Measurements from ENCODE around the gene PTPRN2. TPM values are rescaled to one million over a fixed set of nuclear protein-coding genes. Genes with fewer than 3 reads are reported as not detected.
"Not testable (repeated sequence)": the region's sequence is repeated elsewhere in the genome, so short reads cannot be mapped to it uniquely, and the experiment has no call there.

PTPRN2 gene
- total and polyA plus RNA-seq, 4 experiments from 2014 or later: 1.7 to 2.6 (median 1.9) TPM

- CTCF ChIA-PET (ENCODE audit: partially characterized antibody): no interaction called here
- H3K36me3 Mint-ChIP-seq: no peaks in the 10 kb centered on the region
Observed at GRCh38 chr7:158461824-158462223, 125.8 kb downstream of the PTPRN2 start.

GRCh38 chr7:158460665-158461064, 127.0 kb downstream of the PTPRN2 start:
- H3K27me3 ChIP-seq (ENCODE audit: insufficient read depth, low read length): no peaks in the 10 kb centered on the region
- H3K4me3 Mint-ChIP-seq: no peak overlapping the region
- peaks cover 2 to 10% (median 4%) of the 10 kb centered on the region in 8 donors for H3K9me3 Mint-ChIP-seq
- H3K36me3 Mint-ChIP-seq: no peaks in the 10 kb centered on the region
- H3K27me3 Mint-ChIP-seq: no peaks in the 10 kb centered on the region
- no peak overlapping the region for H3K27ac ChIP-seq (ENCODE audit: low read depth, low read length)
- DNase-seq: no peak
- H3K4me1 Mint-ChIP-seq: peaks cover 0 to 2% (median 0%) of the 10 kb centered on the region in 4 donors
- intact Hi-C loops (cut with micrococcal nuclease): no loop called here
- no peaks in the 10 kb centered on the region for H3K9me3 ChIP-seq (ENCODE audit: control insufficient read depth in 1 of 2, low read length in 2 of 2)
- POLR2A ChIA-PET (ENCODE audit: partially characterized antibody): no interaction called here
- CTCF ChIA-PET (ENCODE audit: partially characterized antibody): no interaction called here
- H3K4me3 ChIP-seq (ENCODE audit: low read length in 2 of 2): no peak overlapping the region
- H3K36me3 ChIP-seq (ENCODE audit: insufficient read depth, low read length): no peaks in the 10 kb centered on the region
- H3K4me1 ChIP-seq (ENCODE audit: insufficient read depth, low read length): no peaks in the 10 kb centered on the region
- no peak overlapping the region for H3K27ac Mint-ChIP-seq

More at GRCh38 chr7:158461824-158462223, 125.8 kb downstream of the PTPRN2 start:
- Histone ChIP-seq H3K9me3 (ENCODE audit: control insufficient read depth in 1 of 2, low read length in 2 of 2) (no peaks in the 10 kb centered on the region), H3K27ac (ENCODE audit: low read depth, low read length) (no peak overlapping the region), H3K36me3 (ENCODE audit: insufficient read depth, low read length) (no peaks in the 10 kb centered on the region), H3K4me3 (ENCODE audit: low read length in 2 of 2) (no peak overlapping the region), H3K27me3 (ENCODE audit: insufficient read depth, low read length) (no peaks in the 10 kb centered on the region), H3K4me1 (ENCODE audit: insufficient read depth, low read length) (no peaks in the 10 kb centered on the region)
- H3K4me3 Mint-ChIP-seq: no peak overlapping the region
- peaks cover 0 to 2% (median 0%) of the 10 kb centered on the region in 4 donors for H3K4me1 Mint-ChIP-seq
- POLR2A ChIA-PET (ENCODE audit: partially characterized antibody): no interaction called here
- peaks cover under 1 to 10% (median 4%) of the 10 kb centered on the region in 8 donors for H3K9me3 Mint-ChIP-seq
- intact Hi-C loops (cut with micrococcal nuclease): no loop called here
- no peak overlapping the region for H3K27ac Mint-ChIP-seq
- no peaks in the 10 kb centered on the region for H3K27me3 Mint-ChIP-seq
- DNase-seq: no peak

- Mint-ChIP-seq H3K27me3 (no peaks in the 10 kb centered on the region), H3K4me3 (no peak overlapping the region), H3K4me1 (peaks cover 0 to 2% (median 0%) of the 10 kb centered on the region in 4 donors), H3K36me3 (no peaks in the 10 kb centered on the region), H3K27ac (no peak overlapping the region), H3K9me3 (peaks cover 0 to 10% (median 5%) of the 10 kb centered on the region in 8 donors)
- CTCF ChIA-PET (ENCODE audit: partially characterized antibody): no interaction called here
- Histone ChIP-seq H3K4me1 (ENCODE audit: insufficient read depth, low read length) (no peaks in the 10 kb centered on the region), H3K36me3 (ENCODE audit: insufficient read depth, low read length) (no peaks in the 10 kb centered on the region), H3K27ac (ENCODE audit: low read depth, low read length) (no peak overlapping the region), H3K27me3 (ENCODE audit: insufficient read depth, low read length) (no peaks in the 10 kb centered on the region), H3K9me3 (ENCODE audit: control insufficient read depth in 1 of 2, low read length in 2 of 2) (no peaks in the 10 kb centered on the region), H3K4me3 (ENCODE audit: low read length in 2 of 2) (no peak overlapping the region)
- intact Hi-C loops (cut with micrococcal nuclease): no loop called here
- POLR2A ChIA-PET (ENCODE audit: partially characterized antibody): no interaction called here
- no peak for DNase-seq
Observed at GRCh38 chr7:158458716-158459282, 128.8 kb downstream of the PTPRN2 start.

GRCh38 chr7:158458096-158458495, 129.5 kb downstream of the PTPRN2 start:
- POLR2A ChIA-PET (ENCODE audit: partially characterized antibody): no interaction called here

GRCh38 chr7:158457586-158457985, 130.0 kb downstream of the PTPRN2 start:
- H3K4me1 ChIP-seq (ENCODE audit: insufficient read depth, low read length); H3K36me3 Mint-ChIP-seq; POLR2A ChIA-PET (ENCODE audit: partially characterized antibody); H3K27ac ChIP-seq (ENCODE audit: low read depth, low read length); H3K4me3 ChIP-seq (ENCODE audit: low read length in 2 of 2); DNase-seq; H3K27ac Mint-ChIP-seq; H3K4me3 Mint-ChIP-seq; H3K9me3 ChIP-seq (ENCODE audit: control insufficient read depth in 1 of 2, low read length in 2 of 2); H3K27me3 Mint-ChIP-seq; intact Hi-C loops (cut with micrococcal nuclease); CTCF ChIA-PET (ENCODE audit: partially characterized antibody); H3K36me3 ChIP-seq (ENCODE audit: insufficient read depth, low read length); H3K4me1 Mint-ChIP-seq; H3K27me3 ChIP-seq (ENCODE audit: insufficient read depth, low read length): not testable (repeated sequence)
- H3K9me3 Mint-ChIP-seq: peaks cover 0 to 12% (median 2%) of the 10 kb centered on the region in 8 donors

More at GRCh38 chr7:158458096-158458495, 129.5 kb downstream of the PTPRN2 start:
- Histone ChIP-seq H3K27ac (ENCODE audit: low read depth, low read length) (no peak overlapping the region), H3K27me3 (ENCODE audit: insufficient read depth, low read length) (no peaks in the 10 kb centered on the region), H3K36me3 (ENCODE audit: insufficient read depth, low read length) (no peaks in the 10 kb centered on the region), H3K4me1 (ENCODE audit: insufficient read depth, low read length) (no peaks in the 10 kb centered on the region), H3K9me3 (ENCODE audit: control insufficient read depth in 1 of 2, low read length in 2 of 2) (no peaks in the 10 kb centered on the region), H3K4me3 (ENCODE audit: low read length in 2 of 2) (no peak overlapping the region)
- no peak for DNase-seq
- CTCF ChIA-PET (ENCODE audit: partially characterized antibody): no interaction called here
- Mint-ChIP-seq H3K36me3 (no peaks in the 10 kb centered on the region), H3K27me3 (no peaks in the 10 kb centered on the region), H3K4me1 (peaks cover 0 to under 1% (median 0%) of the 10 kb centered on the region in 4 donors), H3K9me3 (peaks cover 0 to 12% (median 3%) of the 10 kb centered on the region in 8 donors), H3K4me3 (no peak overlapping the region), H3K27ac (no peak overlapping the region)
- intact Hi-C loops (cut with micrococcal nuclease): no loop called here

GRCh38 chr7:158454631-158455030, 133.0 kb downstream of the PTPRN2 start:
- H3K9me3 ChIP-seq (ENCODE audit: control insufficient read depth in 1 of 2, low read length in 2 of 2): no peaks in the 10 kb centered on the region
- Mint-ChIP-seq H3K36me3 (no peaks in the 10 kb centered on the region), H3K27ac (peak overlapping the region in 1 of 7 donors; percentile 23), H3K9me3 (peaks cover 0 to 9% (median 2%) of the 10 kb centered on the region in 8 donors), H3K4me3 (no peak overlapping the region), H3K27me3 (peaks cover 0 to 1% of the 10 kb centered on the region in 2 donors), H3K4me1 (no peaks in the 10 kb centered on the region)
- H3K27me3 ChIP-seq (ENCODE audit: insufficient read depth, low read length): no peaks in the 10 kb centered on the region
- ChIA-PET CTCF (ENCODE audit: partially characterized antibody) (no interaction called here), POLR2A (ENCODE audit: partially characterized antibody) (no interaction called here)
- intact Hi-C loops (cut with micrococcal nuclease): no loop called here
- H3K36me3 ChIP-seq (ENCODE audit: insufficient read depth, low read length): no peaks in the 10 kb centered on the region
- no peak overlapping the region for H3K27ac ChIP-seq (ENCODE audit: low read depth, low read length)
- no peak for DNase-seq
- H3K4me1 ChIP-seq (ENCODE audit: insufficient read depth, low read length): no peaks in the 10 kb centered on the region
- no peak overlapping the region for H3K4me3 ChIP-seq (ENCODE audit: low read length in 2 of 2)

GRCh38 chr7:158453663-158454062, 134.0 kb downstream of the PTPRN2 start:
- Mint-ChIP-seq H3K4me1 (no peaks in the 10 kb centered on the region), H3K27me3 (peaks cover 0 to 1% of the 10 kb centered on the region in 2 donors), H3K9me3 (peaks cover 0 to 9% (median 2%) of the 10 kb centered on the region in 8 donors), H3K4me3 (no peak overlapping the region), H3K27ac (no peak overlapping the region), H3K36me3 (no peaks in the 10 kb centered on the region)
- ChIA-PET CTCF (ENCODE audit: partially characterized antibody) (no interaction called here), POLR2A (ENCODE audit: partially characterized antibody) (no interaction called here)
- no peak overlapping the region for H3K27ac ChIP-seq (ENCODE audit: low read depth, low read length)
- H3K4me1 ChIP-seq (ENCODE audit: insufficient read depth, low read length): no peaks in the 10 kb centered on the region
- no peak for DNase-seq
- no peaks in the 10 kb centered on the region for H3K9me3 ChIP-seq (ENCODE audit: control insufficient read depth in 1 of 2, low read length in 2 of 2)
- H3K4me3 ChIP-seq (ENCODE audit: low read length in 2 of 2): no peak overlapping the region
- H3K36me3 ChIP-seq (ENCODE audit: insufficient read depth, low read length): no peaks in the 10 kb centered on the region
- intact Hi-C loops (cut with micrococcal nuclease): no loop called here
- H3K27me3 ChIP-seq (ENCODE audit: insufficient read depth, low read length): no peaks in the 10 kb centered on the region

All from CD4-positive, alpha-beta memory T cell (primary cell).